ENCODE results near the gene PUSL1. TPM values are rescaled to one million over a fixed set of nuclear protein-coding genes. Genes with fewer than 3 reads are reported as not detected.

Gene PUSL1
- total and polyA plus RNA-seq, 2 donors from 2014 or later: 12.6 to 13.9 TPM

GRCh38 chr1:1342061-1342562 is 33.7 kb downstream of the PUSL1 start:
- Histone ChIP-seq H3K27me3 (ENCODE audit: control insufficient read depth, insufficient read depth, low read length) (no peaks in the 10 kb centered on the region), H3K9me3 (ENCODE audit: control insufficient read depth in 2 of 3, insufficient read depth in 1 of 3, low read length in 3 of 3) (no peaks in the 10 kb centered on the region), H3K9ac (ENCODE audit: low read length in 3 of 3) (no peak overlapping the region), H3K27ac (ENCODE audit: low read depth in 2 of 2, low read length in 2 of 2) (no peak overlapping the region), H3K4me1 (ENCODE audit: control insufficient read depth in 2 of 3, insufficient read depth in 2 of 3, low read depth in 1 of 3, low read length in 3 of 3) (peaks cover 0 to 11% (median 0%) of the 10 kb centered on the region in 3 donors), H3K36me3 (ENCODE audit: control insufficient read depth in 2 of 3, insufficient read depth in 3 of 3, low read length in 3 of 3) (peaks cover 4 to 12% (median 11%) of the 10 kb centered on the region in 3 donors), H3K4me3 (ENCODE audit: low read length in 3 of 3) (no peak overlapping the region)
- TF ChIP-seq CTCF (IDR thresholded peaks at IDR 0.05; ENCODE audit: borderline replicate concordance, extremely low read depth, insufficient read depth): no peak
- DNase-seq (no peak), FAIRE-seq (no peak)
- intact Hi-C loops (cut with DNase I): no loop called here

- Histone ChIP-seq H3K4me1 (ENCODE audit: control insufficient read depth in 2 of 3, insufficient read depth in 2 of 3, low read depth in 1 of 3, low read length in 3 of 3) (peaks cover 0 to 16% (median 0%) of the 10 kb centered on the region in 3 donors), H3K27ac (ENCODE audit: low read depth in 2 of 2, low read length in 2 of 2) (no peak overlapping the region), H3K9ac (ENCODE audit: low read length in 3 of 3) (no peak overlapping the region), H3K27me3 (ENCODE audit: control insufficient read depth, insufficient read depth, low read length) (no peaks in the 10 kb centered on the region), H3K36me3 (ENCODE audit: control insufficient read depth in 2 of 3, insufficient read depth in 3 of 3, low read length in 3 of 3) (peaks cover 4 to 12% (median 11%) of the 10 kb centered on the region in 3 donors), H3K4me3 (ENCODE audit: low read length in 3 of 3) (no peak overlapping the region), H3K9me3 (ENCODE audit: control insufficient read depth in 2 of 3, insufficient read depth in 1 of 3, low read length in 3 of 3) (no peaks in the 10 kb centered on the region)
- no peak for FAIRE-seq
- intact Hi-C loops (cut with DNase I): no loop called here
- no peak for TF ChIP-seq CTCF (IDR thresholded peaks at IDR 0.05; ENCODE audit: borderline replicate concordance, extremely low read depth, insufficient read depth)
- DNase-seq: no peak
Observed at GRCh38 chr1:1342584-1343115, 34.3 kb downstream of the PUSL1 start.

GRCh38 chr1:1343811-1344421 is 35.5 kb downstream of the PUSL1 start:
- TF ChIP-seq CTCF (IDR thresholded peaks at IDR 0.05; ENCODE audit: borderline replicate concordance, extremely low read depth, insufficient read depth): no peak
- FAIRE-seq: no peak
- H3K27ac ChIP-seq (ENCODE audit: low read depth in 2 of 2, low read length in 2 of 2): no peak overlapping the region
- peaks cover 0 to 24% (median 0%) of the 10 kb centered on the region in 3 donors for H3K4me1 ChIP-seq (ENCODE audit: control insufficient read depth in 2 of 3, insufficient read depth in 2 of 3, low read depth in 1 of 3, low read length in 3 of 3)
- no peaks in the 10 kb centered on the region for H3K9me3 ChIP-seq (ENCODE audit: control insufficient read depth in 2 of 3, insufficient read depth in 1 of 3, low read length in 3 of 3)
- intact Hi-C loops (cut with DNase I): no loop called here
- no peak overlapping the region for H3K4me3 ChIP-seq (ENCODE audit: low read length in 3 of 3)
- DNase-seq: no peak
- H3K9ac ChIP-seq (ENCODE audit: low read length in 3 of 3): no peak overlapping the region
- no peaks in the 10 kb centered on the region for H3K27me3 ChIP-seq (ENCODE audit: control insufficient read depth, insufficient read depth, low read length)
- peaks cover 4 to 12% (median 11%) of the 10 kb centered on the region in 3 donors for H3K36me3 ChIP-seq (ENCODE audit: control insufficient read depth in 2 of 3, insufficient read depth in 3 of 3, low read length in 3 of 3)

Measured in kidney (tissue), 14 donors.